Brain pericyte (primary cell): ENCODE results near the gene JAML.

Experiments used
- DNase-seq: peaks from one replicate; pipeline ENCODE4 v3.0.0-alpha.2; 2012; ENCODE audit warnings: low read depth, low spot score

The JAML gene

GRCh38 chr11:118145285-118146227 is 79.3 kb downstream of the JAML start:
- no peak for DNase-seq

GRCh38 chr11:118144301-118145268 is 80.2 kb downstream of the JAML start:
- no peak for DNase-seq
